Calu3 (cell line): ENCODE data around the gene TRMT5. TPM values are rescaled to one million over a fixed set of nuclear protein-coding genes. Genes with fewer than 3 reads are reported as not detected.

Experiments used
- BruUV-seq: library from RNA; stranded (reverse); fragments of 400-500 nt; replicated peaks from 2 replicates; lab custom pipeline; 2021; lab: Mats Ljungman, UMichigan
- CTCF ChIA-PET: fragments of 300-600 bp; sonication (Branson Sonifier 250); formaldehyde crosslinking; loops from one replicate; lab custom pipeline; 2022; ENCODE audit warnings: antibody characterized with exemption; lab: Charles Lee
- DNase-seq: peaks from one replicate; pipeline ENCODE4 v3.0.0; 2022
- H3K27ac Mint-ChIP-seq: one replicate; pipeline ENCODE4 v1.8.0; 2022; ENCODE audit warnings: mixed read lengths; ENCODE audit not compliant: unreplicated experiment
- H3K27me3 Mint-ChIP-seq: one replicate; pipeline ENCODE4 v1.8.0; 2022; ENCODE audit warnings: mixed read lengths; ENCODE audit not compliant: unreplicated experiment
- H3K36me3 Mint-ChIP-seq: one replicate; pipeline ENCODE4 v1.8.0; 2022; ENCODE audit warnings: mild to moderate bottlenecking, moderate library complexity, mixed read lengths; ENCODE audit not compliant: insufficient read depth, unreplicated experiment
- H3K4me1 Mint-ChIP-seq: one replicate; pipeline ENCODE4 v1.8.0; 2022; ENCODE audit warnings: mild to moderate bottlenecking, low read depth, mixed read lengths; ENCODE audit not compliant: unreplicated experiment
- H3K4me3 Mint-ChIP-seq: one replicate; pipeline ENCODE4 v1.8.0; 2022; ENCODE audit warnings: mild to moderate bottlenecking, low read depth, moderate library complexity, mixed read lengths; ENCODE audit not compliant: unreplicated experiment
- H3K9me3 Mint-ChIP-seq: one replicate; pipeline ENCODE4 v1.8.0; 2022; ENCODE audit warnings: low read depth, mixed read lengths; ENCODE audit not compliant: unreplicated experiment
- CTCF ChIP-seq: fragments of 200-600 bp; IDR thresholded peaks from one replicate; pipeline ENCODE4 v1.8.0; 2022; ENCODE audit warnings: antibody characterized with exemption; ENCODE audit not compliant: unreplicated experiment
- intact Hi-C: fragments of 100-400 bp; cut with micrococcal nuclease; formaldehyde crosslinking; loops from one replicate; pipeline ENCODE4 v1.10.0; 2022; ENCODE audit not compliant: unreplicated experiment
- total RNA-seq: library from RNA; stranded (reverse); gene quantifications from 2 replicates; pipeline ENCODE4 v1.2.3, GENCODE V29; 2022

The TRMT5 gene
- total RNA-seq, 1 experiment from 2014 or later, result 22.8 TPM

GRCh38 chr14:60972295-60972694 lies 8.6 kb downstream of the TRMT5 start:
- Mint-ChIP-seq H3K36me3 (peaks cover 6% of the 10 kb centered on the region), H3K27me3 (no peaks in the 10 kb centered on the region), H3K4me1 (no peaks in the 10 kb centered on the region), H3K27ac (no peak overlapping the region), H3K4me3 (no peak overlapping the region), H3K9me3 (no peaks in the 10 kb centered on the region)
- no peak for TF ChIP-seq CTCF
- CTCF ChIA-PET, result no interaction called here
- BruUV-seq, result no TSS peak
- no peak for DNase-seq
- intact Hi-C loops, result loop anchor here (5.0 kb wide), 1 partner anchor 110 kb away; no protein-coding TSS in a partner anchor

- Mint-ChIP-seq H3K4me1 (no peaks in the 10 kb centered on the region), H3K4me3 (no peak overlapping the region), H3K27me3 (no peaks in the 10 kb centered on the region), H3K36me3 (peaks cover 6% of the 10 kb centered on the region), H3K9me3 (no peaks in the 10 kb centered on the region), H3K27ac (no peak overlapping the region)
- CTCF ChIA-PET, result no interaction called here
- BruUV-seq, result no TSS peak
- no peak for TF ChIP-seq CTCF
- intact Hi-C loops, result loop anchor here (5.0 kb wide), 1 partner anchor 109 kb away; no protein-coding TSS in a partner anchor
- DNase-seq, result no peak
These were observed 9.6 kb downstream of the TRMT5 start for GRCh38 chr14:60971271-60971670.

GRCh38 chr14:60970146-60970545 lies 10.7 kb downstream of the TRMT5 start:
- Mint-ChIP-seq H3K4me1 (no peaks in the 10 kb centered on the region), H3K4me3 (no peak overlapping the region), H3K27ac (no peak overlapping the region), H3K9me3 (no peaks in the 10 kb centered on the region), H3K36me3 (peaks cover 6% of the 10 kb centered on the region), H3K27me3 (no peaks in the 10 kb centered on the region)
- intact Hi-C loops, result loop anchor here (5.0 kb wide), 1 partner anchor 108 kb away; no protein-coding TSS in a partner anchor
- DNase-seq, result no peak
- no peak for TF ChIP-seq CTCF
- BruUV-seq, result no TSS peak
- CTCF ChIA-PET, result interaction anchor here (0.5 kb wide), 1 partner anchor 514 kb away, joined by 3 read pairs; no protein-coding TSS in a partner anchor

GRCh38 chr14:60968671-60969070 lies 12.2 kb downstream of the TRMT5 start:
- CTCF ChIA-PET, result interaction anchor here (1.0 kb wide), 1 partner anchor 13 kb away, joined by 3 read pairs; no protein-coding TSS in a partner anchor
- Mint-ChIP-seq H3K9me3 (no peaks in the 10 kb centered on the region), H3K27ac (no peak overlapping the region), H3K27me3 (no peaks in the 10 kb centered on the region), H3K4me3 (no peak overlapping the region), H3K4me1 (no peaks in the 10 kb centered on the region), H3K36me3 (peaks cover 6% of the 10 kb centered on the region)
- DNase-seq, result no peak
- intact Hi-C loops, result loop anchor here (5.0 kb wide), 1 partner anchor 246 kb away; the partner anchor contains the start of gene SIX4
- no peak for TF ChIP-seq CTCF
- BruUV-seq, result no TSS peak
